ENCODE results near the gene TNFAIP8.

GRCh38 chr5:119393201-119393691 is 37.4 kb downstream of the TNFAIP8 start:
- TF ChIP-seq, protein P1, sequence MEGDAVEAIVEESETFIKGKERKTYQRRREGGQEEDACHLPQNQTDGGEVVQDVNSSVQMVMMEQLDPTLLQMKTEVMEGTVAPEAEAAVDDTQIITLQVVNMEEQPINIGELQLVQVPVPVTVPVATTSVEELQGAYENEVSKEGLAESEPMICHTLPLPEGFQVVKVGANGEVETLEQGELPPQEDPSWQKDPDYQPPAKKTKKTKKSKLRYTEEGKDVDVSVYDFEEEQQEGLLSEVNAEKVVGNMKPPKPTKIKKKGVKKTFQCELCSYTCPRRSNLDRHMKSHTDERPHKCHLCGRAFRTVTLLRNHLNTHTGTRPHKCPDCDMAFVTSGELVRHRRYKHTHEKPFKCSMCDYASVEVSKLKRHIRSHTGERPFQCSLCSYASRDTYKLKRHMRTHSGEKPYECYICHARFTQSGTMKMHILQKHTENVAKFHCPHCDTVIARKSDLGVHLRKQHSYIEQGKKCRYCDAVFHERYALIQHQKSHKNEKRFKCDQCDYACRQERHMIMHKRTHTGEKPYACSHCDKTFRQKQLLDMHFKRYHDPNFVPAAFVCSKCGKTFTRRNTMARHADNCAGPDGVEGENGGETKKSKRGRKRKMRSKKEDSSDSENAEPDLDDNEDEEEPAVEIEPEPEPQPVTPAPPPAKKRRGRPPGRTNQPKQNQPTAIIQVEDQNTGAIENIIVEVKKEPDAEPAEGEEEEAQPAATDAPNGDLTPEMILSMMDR (conservative IDR thresholded peaks at IDR 0.05) = no peak
- no peak for TF ChIP-seq EZH2 (IDR thresholded peaks at IDR 0.05; ENCODE audit: low read depth)
